ENCODE data around the gene ATG10. TPM values are rescaled to one million over a fixed set of nuclear protein-coding genes. Genes with fewer than 3 reads are reported as not detected.

Gene ATG10
- polyA plus RNA-seq, 1 of the 3 experiments (the other 2 are of a cell fraction) = 3.2 TPM

DNA sequence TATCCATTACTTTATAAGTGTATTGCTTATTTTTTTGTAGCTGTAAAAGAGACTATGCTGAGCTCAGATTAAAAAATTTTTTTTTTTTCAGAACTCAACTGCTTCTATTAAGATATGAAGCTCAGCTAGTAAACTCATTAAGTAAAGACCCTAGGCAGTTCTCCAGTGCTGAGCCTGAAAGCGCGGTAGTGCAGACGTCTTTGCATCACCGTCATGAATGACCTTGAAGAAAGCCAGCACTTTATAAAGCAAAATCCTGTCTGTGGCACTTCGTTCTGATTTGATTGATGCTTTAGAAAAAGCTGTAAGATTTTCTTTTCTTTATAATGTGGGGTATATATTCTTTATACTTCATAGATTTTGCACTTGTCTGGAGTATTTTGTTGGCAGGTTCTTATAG, 105.7 kb downstream of the ATG10 start (continued):
- TF ChIP-seq REST (IDR thresholded peaks at IDR 0.05; ENCODE audit: low read depth, low read length) (no peak), TAF1 (IDR thresholded peaks at IDR 0.05; ENCODE audit: borderline replicate concordance, low read depth, low read length) (no peak), GATA2 (CRISPR knock-in tag; IDR thresholded peaks at IDR 0.05) (no peak), YY1 (IDR thresholded peaks at IDR 0.05; ENCODE audit: low read depth) (no peak)

DNA sequence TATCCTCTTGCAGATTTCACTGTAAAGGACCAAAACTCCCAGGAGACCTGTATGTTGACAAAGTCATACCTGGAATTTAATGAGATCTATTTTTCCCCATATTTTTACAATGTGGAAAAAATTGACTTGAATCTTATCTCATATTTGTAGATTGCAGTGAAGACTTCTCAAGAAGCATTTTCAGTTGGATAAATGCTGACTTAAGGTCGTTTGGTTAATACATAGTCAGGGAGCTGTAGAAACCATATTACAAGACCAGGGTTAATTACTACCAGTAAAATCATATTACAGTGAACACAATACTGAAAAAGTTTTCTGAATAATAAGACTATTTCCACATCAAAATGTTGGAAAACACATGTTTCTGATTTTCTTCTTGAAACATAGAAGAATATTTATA, 119.8 kb downstream of the ATG10 start:
- H3K4me3 ChIP-seq (ENCODE audit: low read depth in 2 of 2, low read length in 1 of 2) = no peak overlapping the region
- ChIA-PET CTCF (interaction anchor here (2.4 kb wide), 1 partner anchor 16 kb away, joined by 10 read pairs; no protein-coding TSS in a partner anchor), POLR2A (no interaction called here)
- H3F3A ChIP-seq (replicated peaks; ENCODE audit: insufficient read depth) = no peaks in the 10 kb centered on the region
- WGBS (ENCODE audit: low lambda C conversion rate) = 51% methylated on average over 1 of the region's 1 CpG
- H3K79me2 ChIP-seq (ENCODE audit: insufficient read depth) = no peaks in the 10 kb centered on the region
- H2AFZ ChIP-seq (ENCODE audit: low read depth) = no peak overlapping the region
- no peak overlapping the region for H3K9ac ChIP-seq
- peaks cover 2 to 7% of the 10 kb centered on the region in 2 experiments for H3K36me3 ChIP-seq (replicated peaks in 1 of 2; ENCODE audit: control insufficient read depth in 1 of 2, insufficient read depth in 2 of 2, low read length in 1 of 2)
- no peaks in the 10 kb centered on the region for H3K9me2 ChIP-seq
- no peak overlapping the region for H3K27ac ChIP-seq (ENCODE audit: low read depth in 2 of 2, low read length in 1 of 2)
- H4K20me1 ChIP-seq (ENCODE audit: insufficient read depth) = no peaks in the 10 kb centered on the region
- no peak for TF ChIP-seq TCF12 (IDR thresholded peaks at IDR 0.05)
- TF ChIP-seq NRF1 (IDR thresholded peaks at IDR 0.05; ENCODE audit: low read depth, low read length) = no peak
- TF ChIP-seq SMC3 (IDR thresholded peaks at IDR 0.05; ENCODE audit: low read depth, low read length) = no peak
- no peak for TF ChIP-seq IRF3 (IDR thresholded peaks at IDR 0.05; ENCODE audit: low read depth, low read length)
- TF ChIP-seq FOXM1 (IDR thresholded peaks at IDR 0.05; ENCODE audit: low read depth) = no peak
- no peak for TF ChIP-seq SIN3A (IDR thresholded peaks at IDR 0.05; ENCODE audit: borderline replicate concordance, low read depth, low read length)
- no peak for TF ChIP-seq TAF1 (IDR thresholded peaks at IDR 0.05; ENCODE audit: borderline replicate concordance, low read depth, low read length)
- no peak for TF ChIP-seq REST (IDR thresholded peaks at IDR 0.05; ENCODE audit: low read depth, low read length)
- no peak for TF ChIP-seq FOSL2 (IDR thresholded peaks at IDR 0.05; ENCODE audit: borderline replicate concordance, low read depth)
- no peak for TF ChIP-seq FOXJ3 (CRISPR knock-in tag; IDR thresholded peaks at IDR 0.05)
- no peak for TF ChIP-seq RXRA (IDR thresholded peaks at IDR 0.05; ENCODE audit: borderline replicate concordance, low read depth)
- TF ChIP-seq, protein P1, sequence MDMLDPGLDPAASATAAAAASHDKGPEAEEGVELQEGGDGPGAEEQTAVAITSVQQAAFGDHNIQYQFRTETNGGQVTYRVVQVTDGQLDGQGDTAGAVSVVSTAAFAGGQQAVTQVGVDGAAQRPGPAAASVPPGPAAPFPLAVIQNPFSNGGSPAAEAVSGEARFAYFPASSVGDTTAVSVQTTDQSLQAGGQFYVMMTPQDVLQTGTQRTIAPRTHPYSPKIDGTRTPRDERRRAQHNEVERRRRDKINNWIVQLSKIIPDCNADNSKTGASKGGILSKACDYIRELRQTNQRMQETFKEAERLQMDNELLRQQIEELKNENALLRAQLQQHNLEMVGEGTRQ (IDR thresholded peaks at IDR 0.05; ENCODE audit: borderline replicate concordance, low read depth, low read length) = no peak
- no peak for TF ChIP-seq MEF2A (IDR thresholded peaks at IDR 0.05; ENCODE audit: borderline replicate concordance, low read depth)
- no peak for TF ChIP-seq MAX (IDR thresholded peaks at IDR 0.05; ENCODE audit: low read depth)
- TF ChIP-seq RCOR1 (IDR thresholded peaks at IDR 0.05; ENCODE audit: low read length) = no peak
- DNase-seq = no peak
- no peaks in the 10 kb centered on the region for H3K27me3 ChIP-seq (ENCODE audit: insufficient read depth)
- H3K9me3 ChIP-seq = peaks cover 6% of the 10 kb centered on the region; the same call in 1 of the 2 replicates
- no peak overlapping the region for H3K4me2 ChIP-seq
- H3K4me1 ChIP-seq (ENCODE audit: control insufficient read depth in 1 of 2, insufficient read depth in 2 of 2, low read depth in 1 of 2, low read length in 1 of 2) = no peaks in the 10 kb centered on the region
